Endothelial cell of umbilical vein (primary cell): Measurements from ENCODE around the gene KITLG. TPM values are rescaled to one million over a fixed set of nuclear protein-coding genes. Genes with fewer than 3 reads are reported as not detected.

Source experiments
- BruUV-seq: library from RNA; stranded (reverse); fragments of 400-500 nt; replicated peaks from 2 replicates; lab custom pipeline; 2021; lab: Mats Ljungman, UMichigan
- CTCF ChIA-PET: fragments of 300-600, 350-600 bp; sonication (Branson Sonifier 250); formaldehyde crosslinking; loops from one replicate; lab custom pipeline; 2021; ENCODE audit warnings: antibody characterized with exemption, inconsistent platforms; lab: Charles Lee
- POLR2A ChIA-PET: fragments of 300-600, 350-600 bp; sonication (Branson Sonifier 250); formaldehyde crosslinking; loops from one replicate; lab custom pipeline; 2021; ENCODE audit warnings: antibody characterized with exemption, inconsistent platforms; lab: Charles Lee
- DNase-seq: peaks from one replicate; pipeline ENCODE4 v3.0.0-alpha.2; 2011; ENCODE audit warnings: low read depth, low spot score
- FAIRE-seq: peaks from 2 replicates; lab custom pipeline; 2011; peaks lifted over from hg19 to GRCh38; lab: Jason Lieb, UNC
- H2AFZ ChIP-seq: 2 replicates; pipeline ENCODE4 v1.6.0; 2012; ENCODE audit warnings: low read depth, low read length, control low read depth, inconsistent platforms
- H3K27ac ChIP-seq: 2 replicates; pipeline ENCODE4 v1.5.1; 2011; ENCODE audit warnings: low read depth, mild to moderate bottlenecking, control low read depth, low read length, moderate library complexity; ENCODE audit not compliant: insufficient read depth
- H3K27me3 ChIP-seq, 2 experiments: 2 replicates each; pipeline versions ENCODE4 v1.6.0 to v1.6.1; 2011; ENCODE audit warnings: low read length in 2 of 2, mixed read lengths in 1 of 2; ENCODE audit not compliant: control insufficient read depth in 2 of 2, insufficient read depth in 2 of 2
- H3K36me3 ChIP-seq, 2 experiments: 2 replicates in 1 of 2; 3 replicates in 1 of 2; pipeline ENCODE4 v1.5.1; 2011; ENCODE audit warnings: low read length in 2 of 2, mild to moderate bottlenecking in 1 of 2, moderate library complexity in 1 of 2; ENCODE audit not compliant: control insufficient read depth in 2 of 2, insufficient read depth in 2 of 2; ENCODE audit errors: extremely low read depth in 1 of 2
- H3K4me1 ChIP-seq: 3 replicates; pipeline ENCODE4 v1.5.1; 2011; ENCODE audit warnings: mild to moderate bottlenecking, low read length; ENCODE audit not compliant: control insufficient read depth, insufficient read depth; ENCODE audit errors: extremely low read depth
- H3K4me2 ChIP-seq: 2 replicates; pipeline ENCODE4 v1.6.1; 2011; ENCODE audit warnings: low read length, control low read depth, mixed read lengths; ENCODE audit not compliant: insufficient read depth
- H3K4me3 ChIP-seq, 3 experiments: fragments of 200-600 bp in 1 of 3; sonication (generic), shearing (Covaris generic) in 1 of 3; replicated peaks in 1 of 3; 2 replicates each; pipeline ENCODE4 v1.5.1; 2011 to 2016; ENCODE audit warnings: control low read depth in 3 of 3, low read length in 3 of 3, mild to moderate bottlenecking in 2 of 3, inconsistent platforms in 1 of 3, low read depth in 1 of 3, moderate library complexity in 1 of 3; ENCODE audit not compliant: insufficient read depth in 1 of 3
- H3K79me2 ChIP-seq: 2 replicates; pipeline ENCODE4 v1.6.0; 2012; ENCODE audit warnings: low read length, inconsistent platforms; ENCODE audit not compliant: control insufficient read depth, insufficient read depth
- H3K9ac ChIP-seq: replicated peaks from 2 replicates; pipeline ENCODE3; 2011; ENCODE audit warnings: low read length, control low read depth; ENCODE audit not compliant: insufficient read depth; ENCODE audit errors: extremely low read depth
- H3K9me1 ChIP-seq: replicated peaks from 3 replicates; pipeline ENCODE4 v1.6.0; 2011; ENCODE audit warnings: mild to moderate bottlenecking, low read length; ENCODE audit not compliant: control insufficient read depth, insufficient read depth; ENCODE audit errors: extremely low read depth
- H3K9me3 ChIP-seq: replicated peaks from 2 replicates; pipeline ENCODE4 v1.5.1; 2012; ENCODE audit warnings: low read length, inconsistent platforms; ENCODE audit not compliant: control insufficient read depth, insufficient read depth
- H4K20me1 ChIP-seq: replicated peaks from 2 replicates; pipeline ENCODE3; 2011; ENCODE audit warnings: mild to moderate bottlenecking, low read length; ENCODE audit not compliant: control insufficient read depth, insufficient read depth; ENCODE audit errors: extremely low read depth
- EZH2 ChIP-seq: IDR thresholded peaks from 2 replicates; pipeline ENCODE4 v1.6.1; 2012; ENCODE audit warnings: borderline replicate concordance, low read depth, mild to moderate bottlenecking, moderate library complexity, low read length, inconsistent platforms; ENCODE audit not compliant: severe bottlenecking
- GATA2 ChIP-seq: IDR thresholded peaks from 2 replicates; pipeline ENCODE4 v1.7.0; 2011; ENCODE audit warnings: low read depth, mild to moderate bottlenecking, moderate library complexity, mixed read lengths, low read length; ENCODE audit not compliant: insufficient read length, insufficient read depth
- JUN ChIP-seq: IDR thresholded peaks from 2 replicates; pipeline ENCODE4 v1.6.1; 2011; ENCODE audit warnings: borderline replicate concordance, low read depth; ENCODE audit not compliant: insufficient read length, insufficient read depth
- MYC ChIP-seq: IDR thresholded peaks from one replicate; pipeline ENCODE4 v1.6.1; 2011; ENCODE audit warnings: mild to moderate bottlenecking, low read depth, low read length
- POLR2A ChIP-seq: IDR thresholded peaks from 2 replicates; pipeline ENCODE4 v1.6.1; 2012; ENCODE audit warnings: low read depth, mild to moderate bottlenecking, control low read depth, low read length
- POLR2AphosphoS5 ChIP-seq: IDR thresholded peaks from 2 replicates; pipeline ENCODE4 v1.6.1; 2012; ENCODE audit warnings: low read depth, mild to moderate bottlenecking, control low read depth, low read length, moderate library complexity; ENCODE audit not compliant: insufficient read depth
- dilution Hi-C: fragments of 300-500 bp; cut with MboI; formaldehyde crosslinking; loops from one replicate; pipeline ENCODE4 v1.15.0; 2019; ENCODE audit warnings: low sequenced_read_pairs; ENCODE audit not compliant: extremely low pct_ligation_motif_present
- intact Hi-C: fragments of 100-400 bp; cut with micrococcal nuclease; formaldehyde crosslinking; loops from one replicate; pipeline ENCODE4 v1.10.0; 2022
- polyA plus RNA-seq, 4 experiments: library from polyadenylated mRNA; depleted of rRNA in 3 of 4; stranded (reverse) in 3 of 4; unstranded in 1 of 4; fragments of >200 nt; gene quantifications; 2 replicates each; pipeline versions ENCODE4 v1.2.1 to v1.2.3, GENCODE V29; 2011 to 2012; ENCODE audit warnings: missing spikeins in 1 of 4
- total RNA-seq: library from RNA; stranded (reverse); gene quantifications from 2 replicates; pipeline ENCODE4 v1.2.3, GENCODE V29; 2021
- TF ChIP-seq, protein P1 (sequence below), 2 donors: IDR thresholded peaks; 1 replicate in 1 of 2; 2 replicates in 1 of 2; pipeline ENCODE4 v1.5.1; 2011; ENCODE audit warnings: low read length in 2 of 2, mild to moderate bottlenecking in 2 of 2, moderate library complexity in 2 of 2, control low read depth in 1 of 2, inconsistent platforms in 1 of 2, low read depth in 1 of 2; ENCODE audit not compliant: insufficient read depth in 1 of 2; ENCODE audit errors: extremely low read depth in 1 of 2
- TF ChIP-seq, protein P2 (sequence below): IDR thresholded peaks from 2 replicates; pipeline ENCODE4 v1.6.1; 2011; ENCODE audit not compliant: insufficient read depth, insufficient read length

Gene KITLG
- total and polyA plus RNA-seq, 2 donors (not counting 3 experiments of a cell fraction or from before 2014, with no cell fraction given) = 3.8 to 32.5 TPM

DNA sequence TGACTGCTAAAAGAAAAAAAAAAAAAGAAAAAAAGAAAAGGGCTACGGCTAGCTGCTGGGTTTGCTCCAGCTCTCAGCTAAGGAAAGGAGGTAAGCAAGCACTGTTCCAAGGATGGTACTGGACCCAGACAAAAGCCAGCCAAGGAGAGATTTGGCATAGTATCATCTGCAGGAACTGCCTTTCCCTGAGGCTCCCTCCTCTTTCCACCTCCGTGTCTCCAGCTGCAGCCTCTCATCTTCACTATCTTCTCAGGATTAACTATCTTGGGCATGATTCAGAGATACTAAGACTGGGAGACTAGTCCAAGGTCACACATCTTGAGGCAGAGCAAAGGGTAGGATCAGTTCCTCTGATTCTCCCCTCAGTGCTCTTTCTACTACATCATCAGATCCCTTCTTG, 6.0 kb downstream of the KITLG start:
- no TSS peak for BruUV-seq
- no peaks in the 10 kb centered on the region for H3K9me1 ChIP-seq
- no peaks in the 10 kb centered on the region for H3K36me3 ChIP-seq
- dilution Hi-C loops = no loop called here
- FAIRE-seq (no peak), DNase-seq (no peak)
- no peak overlapping the region for H3K4me2 ChIP-seq
- no peaks in the 10 kb centered on the region for H3K27me3 ChIP-seq
- ChIA-PET POLR2A (no interaction called here), CTCF (interaction anchor here (1.1 to 1.5 kb wide), 3 partner anchors 20 to 420 kb away, joined by 3 to 4 read pairs (median 4); no protein-coding TSS in a partner anchor)
- TF ChIP-seq GATA2 (no peak), JUN (no peak), POLR2A (no peak), POLR2AphosphoS5 (no peak), EZH2 (no peak), MYC (no peak)
- TF ChIP-seq, protein P1, sequence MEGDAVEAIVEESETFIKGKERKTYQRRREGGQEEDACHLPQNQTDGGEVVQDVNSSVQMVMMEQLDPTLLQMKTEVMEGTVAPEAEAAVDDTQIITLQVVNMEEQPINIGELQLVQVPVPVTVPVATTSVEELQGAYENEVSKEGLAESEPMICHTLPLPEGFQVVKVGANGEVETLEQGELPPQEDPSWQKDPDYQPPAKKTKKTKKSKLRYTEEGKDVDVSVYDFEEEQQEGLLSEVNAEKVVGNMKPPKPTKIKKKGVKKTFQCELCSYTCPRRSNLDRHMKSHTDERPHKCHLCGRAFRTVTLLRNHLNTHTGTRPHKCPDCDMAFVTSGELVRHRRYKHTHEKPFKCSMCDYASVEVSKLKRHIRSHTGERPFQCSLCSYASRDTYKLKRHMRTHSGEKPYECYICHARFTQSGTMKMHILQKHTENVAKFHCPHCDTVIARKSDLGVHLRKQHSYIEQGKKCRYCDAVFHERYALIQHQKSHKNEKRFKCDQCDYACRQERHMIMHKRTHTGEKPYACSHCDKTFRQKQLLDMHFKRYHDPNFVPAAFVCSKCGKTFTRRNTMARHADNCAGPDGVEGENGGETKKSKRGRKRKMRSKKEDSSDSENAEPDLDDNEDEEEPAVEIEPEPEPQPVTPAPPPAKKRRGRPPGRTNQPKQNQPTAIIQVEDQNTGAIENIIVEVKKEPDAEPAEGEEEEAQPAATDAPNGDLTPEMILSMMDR (IDR thresholded peaks at IDR 0.05; ENCODE audit: extremely low read depth in 1 of 2, insufficient read depth in 1 of 2, low read depth in 1 of 2, low read length in 2 of 2) = no peak
- TF ChIP-seq, protein P2, sequence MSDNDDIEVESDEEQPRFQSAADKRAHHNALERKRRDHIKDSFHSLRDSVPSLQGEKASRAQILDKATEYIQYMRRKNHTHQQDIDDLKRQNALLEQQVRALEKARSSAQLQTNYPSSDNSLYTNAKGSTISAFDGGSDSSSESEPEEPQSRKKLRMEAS = no peak
- no peak overlapping the region for H3K9ac ChIP-seq
- intact Hi-C loops = loop anchor here (10.0 kb wide), 1 partner anchor 951 kb away; the partner anchor contains the start of genes GALNT4 and POC1B
- no peak overlapping the region for H2AFZ ChIP-seq
- H4K20me1 ChIP-seq = no peaks in the 10 kb centered on the region
- peaks cover 14% of the 10 kb centered on the region for H3K4me1 ChIP-seq
- H3K4me3 ChIP-seq = no peak overlapping the region
- H3K27ac ChIP-seq = no peak overlapping the region
- no peaks in the 10 kb centered on the region for H3K9me3 ChIP-seq
- H3K79me2 ChIP-seq = peaks cover 19% of the 10 kb centered on the region
